Fibroblast of gingiva (primary cell): ENCODE data around the gene INHBC.
"Not testable (repeated sequence)": the region's sequence is repeated elsewhere in the genome, so short reads cannot be mapped to it uniquely, and the experiment has no call there.

ENCODE experiments used
- DNase-seq: peaks from one replicate; pipeline ENCODE4 v3.0.0-alpha.2; 2011; ENCODE audit warnings: low read depth

The INHBC gene, protein sequence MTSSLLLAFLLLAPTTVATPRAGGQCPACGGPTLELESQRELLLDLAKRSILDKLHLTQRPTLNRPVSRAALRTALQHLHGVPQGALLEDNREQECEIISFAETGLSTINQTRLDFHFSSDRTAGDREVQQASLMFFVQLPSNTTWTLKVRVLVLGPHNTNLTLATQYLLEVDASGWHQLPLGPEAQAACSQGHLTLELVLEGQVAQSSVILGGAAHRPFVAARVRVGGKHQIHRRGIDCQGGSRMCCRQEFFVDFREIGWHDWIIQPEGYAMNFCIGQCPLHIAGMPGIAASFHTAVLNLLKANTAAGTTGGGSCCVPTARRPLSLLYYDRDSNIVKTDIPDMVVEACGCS

DNA sequence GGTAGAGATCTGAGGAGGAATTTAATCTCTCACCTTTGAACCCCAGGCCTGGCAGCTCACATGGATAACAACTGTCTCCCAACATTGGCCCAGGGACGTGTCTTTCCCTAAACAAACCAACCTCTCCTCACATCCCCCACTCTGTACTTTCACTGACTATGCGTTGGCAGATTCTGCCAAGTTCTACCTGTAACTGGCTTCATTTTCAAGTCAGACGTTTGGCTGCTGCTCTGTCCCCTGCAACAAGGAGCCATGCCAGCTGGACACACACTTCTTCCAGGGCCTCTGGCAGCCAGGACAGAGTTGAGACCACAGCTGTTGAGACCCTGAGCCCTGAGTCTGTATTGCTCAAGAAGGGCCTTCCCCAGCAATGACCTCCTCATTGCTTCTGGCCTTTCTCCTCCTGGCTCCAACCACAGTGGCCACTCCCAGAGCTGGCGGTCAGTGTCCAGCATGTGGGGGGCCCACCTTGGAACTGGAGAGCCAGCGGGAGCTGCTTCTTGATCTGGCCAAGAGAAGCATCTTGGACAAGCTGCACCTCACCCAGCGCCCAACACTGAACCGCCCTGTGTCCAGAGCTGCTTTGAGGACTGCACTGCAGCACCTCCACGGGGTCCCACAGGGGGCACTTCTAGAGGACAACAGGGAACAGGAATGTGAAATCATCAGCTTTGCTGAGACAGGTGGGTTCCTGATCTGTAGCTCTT is at the start of gene INHBC:
TSS of gene INHBC (plus strand) at position 268 of the 707 bp plus-strand sequence. CDS start at position 371, 103 bp downstream.
- no peak for DNase-seq

DNA sequence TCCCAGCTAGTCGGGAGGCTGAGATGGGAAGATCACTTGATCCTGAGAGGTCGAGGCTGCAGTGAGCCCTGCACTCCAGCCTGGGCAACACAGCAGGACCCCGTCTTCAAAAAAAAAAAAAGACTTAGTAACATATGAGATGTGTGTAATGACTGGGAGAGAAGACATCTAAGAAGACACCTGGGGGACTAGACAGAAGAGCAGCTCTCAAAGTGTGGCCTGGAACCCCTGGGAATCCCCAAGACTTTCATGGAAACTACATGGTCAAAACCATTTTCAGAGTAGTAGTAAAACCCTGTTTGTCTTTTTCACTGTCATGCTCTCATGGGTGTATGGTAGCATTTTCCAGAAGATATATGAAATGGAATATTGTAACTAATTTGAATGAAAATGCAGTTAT is 49.0 kb upstream of the INHBC start:
- no peak for DNase-seq

DNA sequence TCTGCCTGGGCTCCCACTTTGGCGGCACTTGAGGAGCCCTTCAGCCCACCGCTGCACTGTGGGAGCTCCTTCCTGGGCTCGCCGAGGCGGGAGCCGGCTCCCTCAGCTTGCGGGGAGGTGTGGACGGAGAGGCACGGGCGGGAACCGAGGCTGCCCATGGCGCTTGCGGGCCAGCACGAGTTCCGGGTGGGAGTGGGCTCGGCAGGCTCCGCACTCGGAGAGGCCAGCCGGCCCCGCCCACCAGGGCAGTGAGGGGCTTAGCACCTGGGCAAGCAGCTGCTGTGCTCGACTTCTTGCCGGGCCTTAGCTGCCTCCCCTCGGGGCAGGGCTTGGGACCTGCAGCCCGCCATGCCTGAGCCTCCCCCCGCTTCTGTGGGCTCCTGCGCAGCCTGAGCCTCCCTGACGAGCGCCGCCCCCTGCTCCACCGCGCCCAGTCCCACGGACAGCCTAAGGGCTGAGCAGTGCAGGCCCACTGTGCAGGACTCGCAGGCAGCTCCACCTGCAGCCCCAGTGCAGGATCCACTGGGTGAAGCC is 48.3 kb upstream of the INHBC start:
- DNase-seq, result no peak

DNA sequence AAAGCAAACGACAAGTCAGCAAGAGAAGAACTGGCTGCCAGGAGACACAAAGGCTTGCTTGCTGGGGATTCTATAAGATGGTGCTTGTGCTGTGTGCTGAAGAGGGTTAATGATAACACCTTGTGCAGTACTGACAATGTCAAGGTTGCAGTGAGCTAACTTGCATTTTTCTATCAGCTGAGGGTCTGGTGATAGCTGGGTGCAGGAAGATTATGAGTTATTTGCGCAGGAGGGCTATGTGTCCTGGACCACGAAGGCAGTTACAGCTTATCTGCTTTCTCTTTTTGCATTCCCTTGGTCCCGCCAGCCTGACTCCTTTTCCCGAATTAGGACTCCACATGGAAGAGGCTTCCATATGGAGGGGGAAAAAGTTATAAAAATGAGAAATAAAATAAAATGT is 46.2 kb upstream of the INHBC start:
- no peak for DNase-seq

DNA sequence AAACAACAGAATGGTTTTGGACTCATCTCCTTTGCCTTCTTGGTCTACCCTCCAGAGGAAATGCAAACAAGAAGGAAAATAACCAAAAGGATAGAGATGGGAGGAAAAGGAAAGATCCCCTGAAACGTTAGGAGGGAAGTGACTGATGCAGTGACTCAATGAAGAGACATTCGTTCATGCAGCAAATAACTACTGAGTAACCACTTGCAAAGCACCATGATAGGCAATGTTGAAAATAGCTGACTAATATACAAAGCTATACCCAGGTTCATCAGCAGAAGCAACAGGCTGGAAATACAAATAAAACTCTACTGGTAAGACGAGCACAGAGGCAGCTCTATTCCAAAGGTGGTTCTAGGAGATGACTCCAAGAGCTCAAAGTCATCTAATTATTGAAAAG is 45.6 kb upstream of the INHBC start:
- DNase-seq, result peak; percentile 42

DNA sequence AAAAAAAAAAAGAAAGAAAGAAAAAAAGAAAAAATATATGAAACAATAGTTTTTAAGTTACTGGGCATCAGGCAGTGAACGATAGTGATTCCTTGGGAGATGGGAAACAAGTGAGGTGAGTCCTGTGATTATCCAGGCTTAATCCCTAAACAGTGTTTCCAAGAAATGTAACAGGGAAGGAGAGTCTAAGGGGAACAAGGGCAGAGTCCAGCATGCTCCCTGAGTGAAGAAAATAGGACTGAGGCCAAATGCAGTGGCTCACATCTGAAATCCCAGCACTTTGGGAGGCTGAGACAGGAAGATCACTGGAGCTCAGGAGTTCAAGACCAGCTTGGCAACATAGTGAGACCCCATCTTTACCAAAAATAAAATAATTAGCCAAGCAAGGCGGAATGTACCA is 44.4 kb upstream of the INHBC start:
- DNase-seq, result no peak

DNA sequence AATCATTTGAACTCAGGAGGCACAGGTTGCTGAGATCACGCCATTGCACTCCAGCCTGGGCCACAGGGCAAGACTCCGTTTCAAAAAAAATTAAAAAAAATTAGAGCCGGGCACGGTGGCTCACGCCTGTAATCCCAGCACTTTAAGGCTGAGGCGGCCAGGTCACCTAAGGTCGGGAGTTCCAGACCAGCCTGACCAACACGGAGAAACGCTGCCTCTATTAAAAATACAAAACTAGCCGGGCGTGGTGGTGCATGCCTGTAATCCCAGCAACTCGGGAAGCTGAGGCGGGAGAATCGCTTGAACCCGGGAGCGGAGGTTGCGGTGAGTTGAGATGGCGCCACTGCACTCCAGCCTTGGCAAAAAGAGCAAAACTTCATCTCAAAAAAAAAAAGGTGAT is 39.5 kb upstream of the INHBC start:
- no peak for DNase-seq

DNA sequence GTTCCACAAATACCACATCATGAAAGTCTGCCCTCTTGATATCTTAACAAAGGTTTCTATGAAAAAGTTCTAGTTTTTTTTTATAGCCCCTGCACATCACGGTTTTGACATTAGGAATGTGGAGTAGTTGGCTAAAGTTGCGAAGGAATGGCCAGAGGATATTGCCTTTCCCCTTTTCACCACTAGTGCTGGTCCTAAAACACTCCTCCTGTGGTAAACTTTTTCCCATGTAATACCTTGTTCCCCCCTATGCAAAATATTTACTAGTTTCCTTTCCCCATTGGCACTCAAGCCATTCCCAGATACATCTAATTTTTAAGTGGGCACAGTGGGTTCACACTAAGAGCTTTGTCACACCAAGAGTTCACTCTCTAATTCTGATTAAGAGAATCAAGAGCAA is 37.1 kb upstream of the INHBC start:
- no peak for DNase-seq

DNA sequence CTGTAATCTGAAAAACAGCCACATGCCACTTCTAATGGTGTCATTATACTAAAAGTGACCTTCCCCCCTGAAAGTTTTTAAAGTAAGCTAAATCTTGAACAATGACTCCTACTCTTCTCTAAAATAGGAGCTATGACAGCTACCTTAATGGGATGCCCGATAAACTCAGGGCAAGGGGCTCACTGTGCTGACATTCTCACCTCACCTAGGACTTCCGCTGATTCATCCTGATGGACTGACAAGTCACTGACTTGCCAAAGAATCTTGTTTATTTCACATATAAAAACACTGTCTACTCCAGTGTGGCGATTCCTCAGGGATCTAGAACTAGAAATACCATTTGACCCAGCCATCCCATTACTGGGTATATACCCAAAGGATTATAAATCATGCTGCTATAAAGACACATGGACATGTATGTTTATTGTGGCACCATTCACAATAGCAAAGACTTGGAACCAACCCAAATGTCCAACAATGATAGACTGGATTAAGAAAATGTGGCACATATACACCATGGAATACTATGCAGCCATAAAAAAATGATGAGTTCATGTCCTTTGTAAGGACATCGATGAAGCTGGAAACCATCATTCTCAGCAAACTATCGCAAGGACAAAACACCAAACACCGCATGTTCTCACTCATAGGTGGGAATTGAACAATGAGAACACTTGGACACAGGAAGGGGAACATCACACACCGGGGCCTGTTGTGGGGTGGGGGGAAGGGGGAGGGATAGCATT is 34.7 kb upstream of the INHBC start:
- DNase-seq, result not testable (repeated sequence)

DNA sequence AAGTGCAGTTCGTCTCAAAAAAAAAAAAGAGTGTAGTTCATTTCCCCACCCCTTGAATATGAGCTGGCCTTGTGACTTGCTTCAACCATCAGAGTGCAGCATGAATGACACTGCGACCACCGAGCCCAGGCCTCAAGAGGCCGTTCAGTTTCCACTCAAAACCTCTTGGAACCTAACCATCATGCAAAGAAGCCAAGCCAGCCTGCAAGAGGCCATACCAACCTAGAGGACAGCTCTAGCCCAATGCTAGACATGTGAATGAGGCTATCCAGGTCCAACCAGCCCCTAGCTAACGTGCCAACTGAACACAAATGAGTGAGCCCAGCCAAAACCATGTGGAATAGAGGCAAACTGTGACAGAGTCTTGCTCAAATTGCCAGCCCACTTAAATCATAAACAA is 33.4 kb upstream of the INHBC start:
- no peak for DNase-seq

DNA sequence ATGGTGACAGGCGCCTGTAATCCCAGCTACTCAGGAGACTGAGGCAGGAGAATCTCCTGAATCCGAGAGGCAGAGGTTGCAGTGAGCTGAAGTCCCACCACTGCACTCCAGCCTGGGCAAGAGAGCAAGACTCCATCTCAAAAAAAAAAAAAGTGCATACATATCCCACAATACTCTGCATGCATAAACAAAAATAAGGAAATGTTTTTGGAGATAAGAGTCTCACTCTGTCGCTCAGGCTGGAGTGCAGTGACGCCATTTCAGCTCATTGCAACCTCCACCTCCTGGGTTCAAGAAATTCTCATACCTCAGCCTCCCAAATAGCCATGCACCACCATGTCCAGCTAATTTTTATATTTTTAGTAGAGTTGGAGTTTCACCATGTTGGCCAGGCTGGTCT is 32.4 kb upstream of the INHBC start:
- not testable (repeated sequence) for DNase-seq

DNA sequence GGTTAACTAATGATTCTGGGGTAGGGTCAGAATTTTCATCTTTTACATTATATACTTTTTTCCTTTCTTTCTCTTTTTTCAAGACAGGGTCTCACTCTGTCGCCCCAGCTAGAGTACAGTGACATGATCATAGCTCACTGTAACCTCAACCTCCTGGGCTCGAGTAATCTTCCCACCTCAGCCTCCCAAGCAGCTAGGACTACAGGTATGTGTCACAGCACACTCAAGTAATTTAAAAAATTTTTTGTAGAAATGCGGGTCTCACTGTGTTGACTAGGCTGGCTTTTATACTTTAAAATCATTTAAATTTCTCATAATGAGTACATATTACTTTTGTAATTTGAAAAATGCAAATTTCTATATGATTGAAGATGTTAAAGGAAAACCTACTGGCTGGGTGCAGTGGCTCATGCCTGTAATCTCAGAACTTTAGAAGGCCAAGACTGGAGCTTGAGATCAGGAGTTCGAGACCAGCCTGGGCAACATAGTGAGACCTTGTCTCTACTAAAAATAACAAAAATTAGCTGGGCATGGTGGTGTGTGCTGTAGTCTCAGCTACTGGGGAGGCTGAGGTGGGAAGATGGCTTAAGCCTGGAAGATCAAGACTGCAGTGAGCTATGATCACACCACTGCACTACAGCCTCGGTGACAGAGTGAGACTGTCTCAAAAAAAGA is 29.5 kb upstream of the INHBC start:
- DNase-seq, result no peak

DNA sequence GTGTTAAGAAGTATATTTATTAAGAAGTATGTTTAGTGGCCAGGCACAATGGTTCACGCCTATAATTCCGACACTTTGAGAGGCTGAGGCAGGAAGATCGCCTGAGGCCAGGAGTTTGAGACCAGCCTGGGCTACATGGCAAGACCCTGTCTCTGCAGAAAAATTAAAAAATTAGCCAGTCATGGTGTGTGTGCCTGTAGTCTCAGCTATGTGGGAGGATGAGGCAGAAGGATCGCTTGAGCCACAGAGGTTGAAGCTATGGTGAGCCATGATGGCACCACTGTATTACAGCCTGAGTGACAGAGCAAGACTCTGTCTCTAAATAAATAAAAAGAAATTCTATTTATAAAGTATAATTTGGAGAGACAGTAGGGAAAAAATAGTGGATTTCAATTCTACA is 24.1 kb upstream of the INHBC start:
- DNase-seq, result no peak

DNA sequence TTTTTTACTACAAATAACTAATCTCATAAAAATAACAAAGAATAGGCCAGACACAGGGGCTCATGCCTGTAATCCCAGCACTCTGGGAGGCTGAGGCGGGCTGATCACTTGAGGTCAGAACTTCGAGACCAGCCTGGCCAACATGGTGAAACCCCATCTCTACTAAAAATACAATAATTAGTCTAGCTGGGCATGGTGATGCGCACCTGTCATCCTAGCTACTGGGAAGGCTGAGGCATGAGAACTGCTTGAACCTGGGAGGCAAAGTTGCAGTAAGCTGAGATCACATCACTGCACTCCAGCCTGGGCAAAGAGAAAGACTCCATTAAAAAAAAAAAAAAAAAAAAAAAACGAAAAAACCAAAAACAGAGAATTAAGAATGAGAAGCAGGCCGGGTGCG is 20.4 kb upstream of the INHBC start:
- not testable (repeated sequence) for DNase-seq

DNA sequence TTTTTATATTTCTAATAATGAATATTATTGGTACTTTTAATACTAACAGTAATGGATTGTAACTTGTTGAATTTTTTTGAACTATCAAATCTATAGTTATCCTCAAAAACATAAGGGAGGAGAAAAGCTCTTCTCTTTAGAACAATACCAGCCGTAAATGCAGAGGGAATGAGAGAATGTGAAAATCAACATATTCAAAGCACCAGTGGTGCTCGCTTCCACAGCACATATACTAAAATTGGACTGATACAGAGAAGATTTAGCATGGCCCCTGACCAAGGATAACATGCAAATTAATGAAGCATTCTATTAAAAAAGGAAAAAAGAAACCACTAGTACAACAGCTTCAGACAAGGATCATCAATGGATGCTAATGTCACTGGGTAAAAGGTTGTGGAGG is 19.5 kb upstream of the INHBC start:
- DNase-seq, result no peak

DNA sequence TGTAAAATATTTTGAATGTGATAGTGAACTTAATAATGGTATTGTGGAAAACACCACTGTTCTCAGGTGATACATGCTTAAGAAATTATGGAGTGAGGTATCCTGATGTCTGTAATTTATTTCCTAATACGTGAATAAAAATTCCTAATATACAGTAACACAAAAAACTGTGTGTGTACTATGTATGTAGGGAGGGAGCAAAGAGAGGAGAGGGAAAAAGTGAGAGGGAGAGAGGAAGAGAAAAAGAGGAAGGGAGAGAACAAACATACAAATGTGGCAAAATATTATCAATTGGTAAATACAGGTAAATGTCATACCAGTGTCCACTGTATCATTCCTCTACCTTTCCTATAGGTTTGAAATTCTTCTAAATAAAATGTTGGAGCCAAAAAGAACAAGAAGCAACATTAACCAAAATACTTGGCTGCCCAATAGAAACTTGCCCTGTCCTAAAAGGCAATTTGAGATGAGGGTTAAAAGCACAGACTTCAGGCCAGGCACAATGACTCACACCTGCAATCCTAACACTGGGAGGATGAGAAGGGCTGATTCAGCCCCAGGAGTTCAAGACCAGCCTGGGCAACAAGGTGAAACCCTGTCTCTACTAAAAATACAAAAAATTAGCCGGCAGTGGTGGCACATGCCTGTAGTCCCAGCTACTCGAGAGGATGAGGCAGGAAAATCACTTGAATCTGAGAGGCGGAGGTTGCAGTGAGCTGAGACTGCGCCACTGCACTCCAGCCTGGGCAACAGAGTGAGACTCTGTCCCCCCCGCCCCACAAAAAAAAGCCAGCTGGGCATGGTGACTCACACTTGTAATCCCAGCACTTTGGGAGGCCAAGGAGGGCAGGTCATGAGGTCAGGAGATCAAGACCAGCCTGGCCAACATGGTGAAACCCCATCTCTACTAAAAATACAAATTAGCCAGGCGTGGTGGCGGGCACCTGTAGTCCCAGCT is 18.3 kb upstream of the INHBC start:
- peak; percentile 20 for DNase-seq

DNA sequence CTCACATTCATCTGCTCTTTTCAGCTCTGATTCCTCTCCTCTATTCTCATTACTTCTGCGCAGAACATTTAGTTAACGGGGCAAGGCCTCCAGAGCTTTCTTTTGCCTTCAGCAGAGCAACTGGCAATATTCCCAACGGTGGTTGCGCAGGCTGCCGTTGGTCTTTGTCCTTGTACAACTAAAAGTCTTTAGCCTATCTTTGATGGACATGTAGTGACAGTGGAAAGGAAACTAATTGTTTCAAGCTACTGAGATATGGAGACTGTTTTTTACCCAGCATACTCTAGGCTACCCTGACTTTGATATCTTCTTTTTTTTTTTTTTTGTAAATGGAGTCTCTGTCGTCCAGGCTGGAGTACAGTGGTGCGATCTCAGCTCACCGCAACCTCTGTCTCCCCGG is 16.3 kb upstream of the INHBC start:
- DNase-seq, result no peak

DNA sequence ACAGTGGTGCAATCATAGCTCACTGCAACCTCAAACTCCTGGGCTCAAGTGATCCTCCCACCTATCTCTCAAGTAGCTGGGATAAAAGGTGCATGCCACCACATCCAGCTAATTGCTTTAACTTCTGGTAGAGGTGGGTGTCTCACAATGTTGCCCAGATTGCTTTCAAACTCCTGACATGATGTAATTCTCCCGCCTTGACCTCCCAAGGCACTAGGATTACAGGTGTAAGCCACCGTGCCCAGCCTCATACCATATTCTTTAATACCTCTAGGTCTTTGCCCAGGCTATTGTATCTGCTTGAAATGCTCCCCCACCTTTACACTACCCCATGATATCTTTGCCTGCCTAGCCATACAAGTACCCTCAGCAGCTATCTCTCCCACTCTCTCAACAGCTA is 15.1 kb upstream of the INHBC start:
- no peak for DNase-seq

DNA sequence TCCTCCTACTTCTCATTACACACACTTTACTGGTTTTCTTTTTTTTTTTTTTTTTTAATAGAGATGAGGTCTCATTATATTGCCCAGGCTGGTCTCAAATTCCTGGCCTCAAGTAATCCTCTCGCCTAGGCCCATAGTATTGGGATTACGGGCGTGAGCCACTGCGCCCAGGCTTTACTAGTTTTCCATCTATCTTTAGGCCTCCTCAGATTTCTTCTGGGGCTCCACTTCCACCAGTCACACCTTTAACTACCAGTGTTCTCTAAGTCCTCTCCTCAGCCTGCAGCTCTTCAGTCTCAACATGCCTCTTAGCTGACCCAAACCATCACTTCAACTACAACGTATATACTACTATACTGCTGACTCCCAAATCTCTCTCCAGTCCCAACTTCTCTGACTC is 14.1 kb upstream of the INHBC start:
- DNase-seq, result no peak

DNA sequence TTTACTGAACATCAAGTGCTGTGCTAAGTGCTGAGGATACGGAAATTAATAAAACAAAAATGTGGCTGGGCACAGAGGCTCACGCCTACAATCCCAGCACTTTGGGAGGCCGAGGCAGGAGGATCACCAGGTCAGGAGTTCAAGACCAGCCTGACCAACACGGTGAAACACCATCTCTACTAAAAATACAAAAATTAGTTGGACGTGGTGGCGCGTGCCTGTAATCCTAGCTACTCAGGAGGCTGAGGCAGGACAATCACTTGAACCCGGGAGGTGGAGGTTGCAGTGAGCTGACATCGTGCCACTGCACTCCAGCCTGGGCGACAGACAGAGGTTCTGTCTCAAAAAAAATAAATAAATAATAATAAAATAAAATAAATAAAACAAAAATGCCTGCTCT is 7.6 kb upstream of the INHBC start:
- DNase-seq, result not testable (repeated sequence)

DNA sequence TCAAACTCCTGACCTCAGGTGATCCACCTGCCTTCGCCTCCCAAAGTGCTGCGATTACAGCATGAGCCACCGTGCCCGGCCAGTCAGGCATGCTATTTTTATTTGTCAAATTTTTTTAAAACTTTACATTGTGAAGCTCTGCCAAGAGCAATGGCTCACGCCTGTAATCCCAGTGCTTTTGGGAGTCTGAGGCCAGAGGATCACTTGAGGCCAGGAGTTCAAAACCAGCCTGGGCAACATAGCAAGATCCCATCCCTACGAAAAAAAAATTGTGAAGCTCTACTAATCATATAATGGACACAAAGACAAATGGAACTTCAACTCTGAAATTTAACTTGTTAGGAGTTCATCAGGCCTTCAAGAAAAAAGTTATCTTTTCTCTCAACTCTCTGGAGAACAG is 5.6 kb upstream of the INHBC start:
- DNase-seq, result no peak
